ENCODE measurements around the gene CALB2. TPM values are rescaled to one million over a fixed set of nuclear protein-coding genes. Genes with fewer than 3 reads are reported as not detected.

CALB2 gene
- total and polyA plus RNA-seq, 2 of the 8 experiments (the other 6 are each of a cell fraction or from before 2014, with no cell fraction given): 1.9 to 2.6 TPM

DNA sequence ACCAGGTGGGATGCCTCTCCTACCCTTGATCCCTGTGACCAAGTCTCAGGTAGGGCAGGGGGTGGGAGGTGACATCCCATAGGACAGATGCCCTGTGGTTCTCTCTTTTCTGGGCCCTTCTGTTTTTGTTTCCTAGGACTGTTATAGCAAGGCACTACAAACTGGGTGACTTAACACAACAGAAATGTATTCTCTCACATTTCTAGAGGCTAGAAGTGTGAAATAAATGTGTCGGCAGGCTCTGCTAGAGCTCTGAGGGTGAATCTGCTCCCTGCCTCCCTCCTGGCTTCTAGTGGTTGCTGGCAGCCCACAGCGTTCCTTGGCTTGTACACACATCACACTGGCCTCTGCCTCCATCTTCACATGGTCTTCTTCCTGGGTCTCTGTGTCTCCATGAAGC lies 12.7 kb downstream of the CALB2 start:
- Histone ChIP-seq H3K56ac (replicated peaks; ENCODE audit: insufficient read length, low read depth, low read length) (no peak overlapping the region), H3K36me3 (ENCODE audit: control insufficient read depth in 2 of 4, insufficient read depth in 4 of 4, low read length in 3 of 4) (no peaks in the 10 kb centered on the region), H3K79me2 (ENCODE audit: control insufficient read depth in 1 of 2, insufficient read depth in 2 of 2, low read length in 2 of 2) (no peaks in the 10 kb centered on the region), H2AK5ac (ENCODE audit: low read depth, low read length) (no peak overlapping the region), H3K9me3 (ENCODE audit: insufficient read depth in 2 of 2, low read depth in 1 of 2, low read length in 1 of 2) (no peaks in the 10 kb centered on the region), H3K9ac (replicated peaks in 1 of 4; ENCODE audit: extremely low read depth in 1 of 4, low read depth in 3 of 4, low read length in 3 of 4) (no peak overlapping the region), H3K4ac (replicated peaks; ENCODE audit: insufficient read length, low read depth, low read length) (no peak overlapping the region), H3K79me1 (ENCODE audit: low read depth, low read length) (no peaks in the 10 kb centered on the region), H3K4me1 (replicated peaks in 1 of 4; ENCODE audit: control insufficient read depth in 3 of 4, insufficient read depth in 4 of 4, low read length in 3 of 4) (no peaks in the 10 kb centered on the region), H3K14ac (ENCODE audit: insufficient read length) (no peak overlapping the region), H2BK120ac (replicated peaks; ENCODE audit: low read depth, low read length) (no peak overlapping the region), H2BK15ac (ENCODE audit: low read length) (no peak overlapping the region), H3K27ac (ENCODE audit: low read depth, low read length) (no peak overlapping the region), H3K23ac (ENCODE audit: insufficient read length) (no peak overlapping the region), H3K27me3 (replicated peaks in 1 of 4; ENCODE audit: control insufficient read depth in 3 of 4, extremely low read depth in 1 of 4, insufficient read depth in 3 of 4, low read length in 3 of 4) (no peaks in the 10 kb centered on the region), H3K23me2 (ENCODE audit: low read depth, low read length) (no peaks in the 10 kb centered on the region), H2BK12ac (ENCODE audit: low read depth, low read length) (no peak overlapping the region), H3K18ac (ENCODE audit: extremely low read depth, low read length) (no peak overlapping the region), H3K4me2 (ENCODE audit: insufficient read depth in 1 of 2, low read depth in 2 of 2, low read length in 2 of 2) (no peak overlapping the region), H2AFZ (ENCODE audit: low read length) (no peak overlapping the region), H4K91ac (replicated peaks; ENCODE audit: insufficient read length, low read length) (no peak overlapping the region), H2BK5ac (ENCODE audit: low read depth, low read length) (no peak overlapping the region), H4K8ac (ENCODE audit: extremely low read depth, insufficient read depth, low read length) (no peak overlapping the region), H2BK20ac (ENCODE audit: low read length) (no peak overlapping the region), H4K20me1 (replicated peaks in 1 of 2; ENCODE audit: control insufficient read depth in 1 of 2, insufficient read depth in 2 of 2, low read length in 2 of 2) (no peaks in the 10 kb centered on the region), H4K5ac (ENCODE audit: insufficient read length, low read depth, low read length) (no peak overlapping the region), H3K4me3 (ENCODE audit: extremely low read depth in 1 of 4, insufficient read depth in 2 of 4, low read depth in 3 of 4, low read length in 4 of 4) (no peak overlapping the region)
- ChIA-PET CTCF (ENCODE audit: partially characterized antibody) (interaction anchor here (2.2 to 5.1 kb wide), 2 partner anchors 14 to 41 kb away, joined by 7 to 34 read pairs; no protein-coding TSS in a partner anchor), POLR2A (ENCODE audit: partially characterized antibody) (interaction anchor here (0.8 to 1.3 kb wide), 2 partner anchors 15 to 42 kb away, joined by 3 read pairs; no protein-coding TSS in a partner anchor)
- no peak for DNase-seq (ENCODE audit: low read depth in 1 of 2, low spot score in 2 of 2)
- WGBS, 2 experiments (ENCODE audit: extremely low coverage in 1 of 2, insufficient coverage in 1 of 2, insufficient read length in 1 of 2, insufficient replicate concordance in 2 of 2, low coverage in 1 of 2, low lambda C conversion rate in 2 of 2, missing lambda C conversion rate in 1 of 2): 78% methylated on average over 2 of the region's 2 CpGs; no CpG with 5 or more reads in 1 of the 2 experiments
- FAIRE-seq: no peak
- TF ChIP-seq KDM4A (IDR thresholded peaks at IDR 0.05; ENCODE audit: low read depth, low read length, severe bottlenecking) (no peak), BCL11A (IDR thresholded peaks at IDR 0.05; ENCODE audit: low read depth in 2 of 2, low read length in 2 of 2) (no peak), POU5F1 (IDR thresholded peaks at IDR 0.05; ENCODE audit: low read depth, low read length) (no peak), NANOG (IDR thresholded peaks at IDR 0.05; ENCODE audit: insufficient read depth, low read depth, low read length, poor library complexity, severe bottlenecking) (no peak), CBX5 (IDR thresholded peaks at IDR 0.05; ENCODE audit: low read depth, low read length) (no peak), TEAD4 (IDR thresholded peaks at IDR 0.05; ENCODE audit: low read depth, low read length) (no peak), EP300 (IDR thresholded peaks at IDR 0.05; ENCODE audit: borderline replicate concordance in 1 of 2, low read depth in 2 of 2, low read length in 2 of 2) (no peak), POLR2AphosphoS5 (IDR thresholded peaks at IDR 0.05; ENCODE audit: low read depth, low read length) (no peak), RAD21 (IDR thresholded peaks at IDR 0.05 in 1 of 2, conservative IDR thresholded peaks at IDR 0.05 in 1 of 2; ENCODE audit: low read depth in 2 of 2, low read length in 2 of 2) (no peak), ASH2L (IDR thresholded peaks at IDR 0.05; ENCODE audit: low read length) (no peak), TAF1 (IDR thresholded peaks at IDR 0.05; ENCODE audit: low read depth, low read length) (no peak), HDAC6 (IDR thresholded peaks at IDR 0.05; ENCODE audit: low read depth, low read length) (no peak)

Measured in H1 (cell line).